ENCODE results near the gene COA7. TPM values are rescaled to one million over a fixed set of nuclear protein-coding genes. Genes with fewer than 3 reads are reported as not detected.

COA7 gene
- total RNA-seq, 1 donor from 2014 or later, result 13.0 TPM

GRCh38 chr1:52660807-52661206, 37.3 kb downstream of the COA7 start:
- H3K4me3 ChIP-seq, result no peak overlapping the region
- H3K4me3 Mint-ChIP-seq, result peak overlapping the region; percentile 25
- no peaks in the 10 kb centered on the region for H3K9me3 ChIP-seq (ENCODE audit: low read depth)
- no peaks in the 10 kb centered on the region for H3K9me3 Mint-ChIP-seq
- H3K4me1 Mint-ChIP-seq, result peaks cover 54% of the 10 kb centered on the region
- no peaks in the 10 kb centered on the region for H3K36me3 Mint-ChIP-seq
- H2AFZ ChIP-seq (replicated peaks), result no peak overlapping the region
- peaks cover 11% of the 10 kb centered on the region for H3K27me3 Mint-ChIP-seq (ENCODE audit: insufficient read depth, low read depth)
- H3K4me2 ChIP-seq, result peak overlapping the region; percentile 53
- H4K20me1 ChIP-seq (ENCODE audit: low read depth), result no peaks in the 10 kb centered on the region
- H3K79me2 ChIP-seq (ENCODE audit: low read depth), result no peaks in the 10 kb centered on the region
- H3K27ac ChIP-seq, result no peak overlapping the region
- H3K27me3 ChIP-seq, result no peaks in the 10 kb centered on the region
- TF ChIP-seq EZH2phosphoT487 (IDR thresholded peaks at IDR 0.05) (no peak), EZH2 (IDR thresholded peaks at IDR 0.05) (no peak), CTCF (IDR thresholded peaks at IDR 0.05) (no peak)
- DNase-seq (ENCODE audit: low spot score), result no peak
- no peaks in the 10 kb centered on the region for H3K36me3 ChIP-seq
- H3F3A ChIP-seq (ENCODE audit: low read depth), result peaks cover 58% of the 10 kb centered on the region
- no peak overlapping the region for H3K9ac ChIP-seq
- peak overlapping the region; percentile 97 for H3K27ac Mint-ChIP-seq
- H3K4me1 ChIP-seq, result peaks cover 23% of the 10 kb centered on the region

GRCh38 chr1:52659851-52660596, 38.1 kb downstream of the COA7 start:
- peak overlapping the region; percentile 59 for H3K27ac ChIP-seq
- H4K20me1 ChIP-seq (ENCODE audit: low read depth), result no peaks in the 10 kb centered on the region
- peak overlapping the region; percentile 46 for H3K4me3 Mint-ChIP-seq
- H3K9me3 Mint-ChIP-seq, result no peaks in the 10 kb centered on the region
- H3K4me1 Mint-ChIP-seq, result peaks cover 46% of the 10 kb centered on the region
- H3K27me3 ChIP-seq, result no peaks in the 10 kb centered on the region
- H2AFZ ChIP-seq (replicated peaks), result peak overlapping the region; percentile 90
- H3K9ac ChIP-seq, result no peak overlapping the region
- peaks cover 55% of the 10 kb centered on the region for H3F3A ChIP-seq (ENCODE audit: low read depth)
- TF ChIP-seq EZH2phosphoT487 (IDR thresholded peaks at IDR 0.05), result no peak
- no peak for TF ChIP-seq EZH2 (IDR thresholded peaks at IDR 0.05)
- TF ChIP-seq CTCF (IDR thresholded peaks at IDR 0.05), result no peak
- DNase-seq (ENCODE audit: low spot score), result peak; percentile 45
- no peaks in the 10 kb centered on the region for H3K79me2 ChIP-seq (ENCODE audit: low read depth)
- peak overlapping the region; percentile 97 for H3K27ac Mint-ChIP-seq
- no peaks in the 10 kb centered on the region for H3K9me3 ChIP-seq (ENCODE audit: low read depth)
- H3K27me3 Mint-ChIP-seq (ENCODE audit: insufficient read depth, low read depth), result peaks cover 11% of the 10 kb centered on the region
- H3K36me3 Mint-ChIP-seq, result no peaks in the 10 kb centered on the region
- no peak overlapping the region for H3K4me3 ChIP-seq
- H3K4me2 ChIP-seq, result peak overlapping the region; percentile 53
- H3K4me1 ChIP-seq, result peaks cover 23% of the 10 kb centered on the region
- H3K36me3 ChIP-seq, result no peaks in the 10 kb centered on the region

GRCh38 chr1:52659356-52659755, 38.8 kb downstream of the COA7 start:
- no peak overlapping the region for H3K27ac ChIP-seq
- H3K27me3 Mint-ChIP-seq (ENCODE audit: insufficient read depth, low read depth), result peaks cover 11% of the 10 kb centered on the region
- peaks cover 23% of the 10 kb centered on the region for H3K4me1 ChIP-seq
- no peaks in the 10 kb centered on the region for H4K20me1 ChIP-seq (ENCODE audit: low read depth)
- TF ChIP-seq EZH2phosphoT487 (IDR thresholded peaks at IDR 0.05) (no peak), CTCF (IDR thresholded peaks at IDR 0.05) (no peak), EZH2 (IDR thresholded peaks at IDR 0.05) (no peak)
- H3K4me1 Mint-ChIP-seq, result peaks cover 43% of the 10 kb centered on the region
- DNase-seq (ENCODE audit: low spot score), result no peak
- no peaks in the 10 kb centered on the region for H3K36me3 Mint-ChIP-seq
- no peaks in the 10 kb centered on the region for H3K9me3 ChIP-seq (ENCODE audit: low read depth)
- H3K4me3 ChIP-seq, result no peak overlapping the region
- peak overlapping the region; percentile 53 for H3K4me2 ChIP-seq
- H3K4me3 Mint-ChIP-seq, result no peak overlapping the region
- no peaks in the 10 kb centered on the region for H3K79me2 ChIP-seq (ENCODE audit: low read depth)
- H3K27ac Mint-ChIP-seq, result peak overlapping the region; percentile 78
- no peak overlapping the region for H3K9ac ChIP-seq
- H2AFZ ChIP-seq (replicated peaks), result peak overlapping the region; percentile 90
- no peaks in the 10 kb centered on the region for H3K36me3 ChIP-seq
- H3F3A ChIP-seq (ENCODE audit: low read depth), result peaks cover 55% of the 10 kb centered on the region
- H3K27me3 ChIP-seq, result no peaks in the 10 kb centered on the region
- no peaks in the 10 kb centered on the region for H3K9me3 Mint-ChIP-seq

All from neural progenitor cell (in vitro differentiated cells).